HG02870 (cell line): ENCODE measurements around the gene MS4A4A.

Source experiments
- ATAC-seq: cut with Tn5 transposase; IDR thresholded peaks from one replicate; pipeline ENCODE4 v1.9.1; 2021; ENCODE audit warnings: mild to moderate bottlenecking, moderate library complexity; ENCODE audit not compliant: unreplicated experiment

Gene MS4A4A

GRCh38 chr11:60345489-60345888, 65.0 kb downstream of the MS4A4A start:
- no peak for ATAC-seq

- peak; percentile 64 for ATAC-seq
Observed at GRCh38 chr11:60347084-60347797, 66.8 kb downstream of the MS4A4A start.

- no peak for ATAC-seq
Observed at GRCh38 chr11:60348116-60348515, 67.7 kb downstream of the MS4A4A start.

- ATAC-seq, result no peak
Observed at GRCh38 chr11:60349990-60350389, 69.5 kb downstream of the MS4A4A start.

GRCh38 chr11:60357771-60358170, 77.3 kb downstream of the MS4A4A start:
- no peak for ATAC-seq
